Measurements from ENCODE around the gene MAP3K4.

Gene MAP3K4

DNA sequence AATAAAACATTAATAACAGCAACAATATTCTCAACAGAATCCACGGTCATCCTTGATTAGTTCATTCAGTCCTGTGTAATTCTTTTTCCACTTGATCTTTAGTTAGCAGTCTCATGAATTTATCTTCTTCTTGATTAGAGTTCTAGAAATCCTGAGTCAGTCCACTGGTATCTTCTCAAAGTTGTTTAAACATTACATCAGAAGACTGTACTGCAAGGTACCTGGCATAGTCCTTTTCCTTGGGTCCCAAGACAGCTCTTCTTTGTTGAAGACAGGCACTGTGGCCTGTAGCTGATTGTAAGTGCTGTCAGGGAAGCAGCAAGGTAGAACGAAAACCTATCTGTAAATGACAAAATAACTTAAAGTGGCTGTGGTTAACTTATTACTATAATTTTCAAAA is 11.8 kb downstream of the MAP3K4 start:
- no peak for DNase-seq

DNA sequence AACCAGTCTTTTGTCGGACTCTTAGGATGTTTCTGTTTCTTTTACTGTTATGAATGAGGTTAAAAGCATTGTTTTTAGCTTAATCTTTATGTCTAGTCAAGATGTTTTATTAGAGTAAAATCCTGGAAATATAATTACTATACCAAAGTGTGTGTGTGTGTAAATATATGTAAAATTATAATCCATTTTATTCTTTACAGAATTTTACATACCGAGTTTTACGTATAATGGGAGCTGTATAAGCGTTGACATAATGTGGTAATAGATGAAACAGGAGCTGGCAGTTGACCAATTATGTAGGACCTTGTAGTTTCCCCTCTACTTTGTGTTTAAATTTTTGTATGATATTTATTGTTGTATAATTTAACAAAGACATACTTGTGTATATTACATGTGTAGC is 16.7 kb downstream of the MAP3K4 start:
- no peak for DNase-seq

DNA sequence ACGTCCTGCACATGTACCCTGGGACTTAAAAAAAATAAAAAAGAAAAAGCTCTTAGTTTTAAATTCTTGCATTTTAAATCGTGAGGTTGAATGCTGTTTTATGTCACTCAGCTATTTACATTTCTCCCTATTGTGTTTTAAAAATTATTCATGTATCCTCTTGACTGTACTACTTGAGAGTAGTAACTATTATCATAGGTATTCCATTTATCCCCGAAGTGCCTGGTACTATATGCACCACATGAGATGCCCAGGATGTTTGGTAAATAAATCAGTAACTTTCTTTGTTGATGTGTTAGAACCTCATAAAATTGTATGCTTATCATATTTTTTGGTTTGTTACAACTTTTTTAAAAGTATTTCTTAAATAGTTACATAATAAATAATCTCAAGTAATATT is 18.4 kb downstream of the MAP3K4 start:
- no peak for DNase-seq

DNA sequence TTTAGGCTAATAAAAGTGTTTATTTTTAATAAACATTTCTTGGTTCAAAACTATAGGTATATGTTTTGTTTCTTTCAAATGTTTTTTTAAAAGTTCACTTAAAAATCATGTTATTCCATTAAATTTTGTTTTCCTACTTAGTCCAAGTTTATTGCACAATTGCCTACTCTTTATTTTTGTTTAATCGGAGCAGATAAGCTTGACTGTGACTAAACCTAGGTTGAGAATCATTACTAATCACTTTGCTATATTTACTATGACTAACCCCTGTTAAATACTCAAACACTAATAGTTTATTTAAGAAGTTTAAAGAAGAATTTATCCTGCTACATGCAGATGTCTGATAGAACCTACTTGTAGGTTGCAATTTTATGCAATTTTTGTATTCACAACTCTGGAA is 18.8 kb downstream of the MAP3K4 start:
- no peak for DNase-seq

DNA sequence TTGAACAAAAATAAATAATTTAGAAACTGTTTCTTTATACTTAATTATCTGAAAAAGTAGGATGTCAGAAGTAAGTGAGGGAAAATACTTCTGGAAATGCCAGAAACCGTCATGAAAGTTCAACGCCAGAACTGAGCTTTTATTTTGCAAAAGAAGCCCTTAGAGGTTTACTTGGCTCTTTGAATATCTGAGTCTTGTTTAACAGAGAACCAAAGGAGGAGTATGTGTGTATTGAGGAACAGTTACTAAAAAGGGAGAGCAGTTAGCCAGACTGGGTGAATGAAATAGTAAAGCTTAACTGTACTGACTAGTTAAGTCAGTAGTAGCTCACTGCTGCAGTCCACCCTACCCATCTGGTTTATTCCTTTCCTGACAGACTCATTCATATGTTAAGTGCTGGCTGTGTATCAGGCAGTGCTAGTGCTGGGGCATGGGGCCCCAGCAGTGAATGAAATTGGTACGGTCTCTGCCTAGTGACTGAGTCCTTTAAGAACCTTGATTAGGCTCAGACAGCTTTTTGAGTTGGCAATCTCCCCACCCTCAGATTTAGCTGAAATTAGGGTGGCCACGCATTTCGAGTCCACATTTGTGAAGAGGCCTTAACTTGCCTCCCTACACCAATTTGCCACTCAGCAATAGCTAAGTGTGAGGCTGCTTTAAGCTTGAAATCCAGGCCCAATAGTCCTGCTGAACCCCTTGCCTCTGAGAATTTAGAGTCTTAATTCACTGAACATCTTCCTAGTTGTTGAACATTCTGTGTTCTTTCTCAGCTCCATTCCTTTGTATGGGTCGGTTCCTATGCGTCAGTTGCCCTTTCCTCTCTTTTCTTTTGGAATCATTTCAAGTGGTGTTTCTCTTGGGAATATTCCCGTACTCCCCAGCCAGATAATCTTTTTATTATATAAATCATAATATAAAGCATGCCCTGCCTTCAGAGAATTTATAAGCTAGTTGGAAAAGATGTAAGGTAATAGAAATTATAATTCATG is 20.2 kb downstream of the MAP3K4 start:
- DNase-seq, result no peak

DNA sequence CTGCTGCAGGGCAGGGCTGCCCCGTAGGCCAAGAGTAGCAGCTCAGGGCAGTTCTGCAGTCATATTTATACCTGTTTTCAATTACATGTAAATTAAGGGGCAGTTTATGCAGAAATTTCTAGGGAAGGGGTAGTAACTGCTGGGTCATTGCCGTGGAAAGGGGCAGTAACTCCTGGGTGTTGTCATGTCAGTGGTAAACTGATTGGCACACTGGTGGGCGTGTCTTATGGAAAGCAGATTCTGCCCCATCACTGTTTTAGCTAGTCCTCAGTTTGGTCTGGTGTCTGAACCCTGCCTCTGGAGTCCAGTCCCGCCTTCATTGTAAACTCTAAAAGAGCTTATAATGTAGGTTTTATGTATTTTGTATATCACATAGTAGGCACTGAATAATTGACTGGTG is 22.1 kb downstream of the MAP3K4 start:
- DNase-seq, result no peak

DNA sequence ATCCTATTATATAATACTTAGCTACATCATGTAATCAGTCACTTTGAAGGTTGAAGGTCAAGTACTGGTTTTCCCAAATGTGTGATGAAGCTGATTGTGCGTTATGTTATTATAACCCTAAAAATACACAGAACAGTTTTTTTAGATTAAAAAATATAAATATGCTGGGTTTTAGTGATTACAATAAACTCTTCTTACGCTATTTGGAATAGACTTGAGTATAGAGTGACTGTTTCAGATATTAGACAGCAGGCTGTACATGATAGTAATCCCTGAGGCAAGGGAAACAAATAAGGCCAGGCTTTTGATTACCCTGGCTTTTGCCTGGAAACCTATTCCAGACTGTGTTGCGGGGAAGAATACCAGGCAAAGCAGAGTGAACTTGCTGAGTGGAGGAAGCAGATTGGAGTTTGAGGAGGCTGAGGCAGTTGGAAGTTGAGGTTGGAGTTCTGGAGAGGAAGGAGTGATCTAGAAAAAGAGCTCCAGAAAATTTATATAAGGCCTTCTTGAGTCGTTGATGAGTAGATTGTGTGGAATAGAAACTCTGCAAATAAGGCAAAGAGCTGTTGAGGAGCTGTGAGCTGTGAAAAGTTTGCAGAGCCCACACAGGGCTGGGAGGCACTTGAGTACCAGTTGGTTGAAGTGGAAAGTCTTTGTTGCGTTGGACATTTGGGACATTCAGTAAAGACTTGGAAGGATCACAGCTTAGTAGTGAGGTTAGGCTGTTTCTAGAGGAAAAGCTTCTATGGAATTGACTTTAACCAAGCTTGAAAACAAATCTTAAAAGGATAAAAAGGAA is 26.4 kb downstream of the MAP3K4 start:
- DNase-seq, result no peak

DNA sequence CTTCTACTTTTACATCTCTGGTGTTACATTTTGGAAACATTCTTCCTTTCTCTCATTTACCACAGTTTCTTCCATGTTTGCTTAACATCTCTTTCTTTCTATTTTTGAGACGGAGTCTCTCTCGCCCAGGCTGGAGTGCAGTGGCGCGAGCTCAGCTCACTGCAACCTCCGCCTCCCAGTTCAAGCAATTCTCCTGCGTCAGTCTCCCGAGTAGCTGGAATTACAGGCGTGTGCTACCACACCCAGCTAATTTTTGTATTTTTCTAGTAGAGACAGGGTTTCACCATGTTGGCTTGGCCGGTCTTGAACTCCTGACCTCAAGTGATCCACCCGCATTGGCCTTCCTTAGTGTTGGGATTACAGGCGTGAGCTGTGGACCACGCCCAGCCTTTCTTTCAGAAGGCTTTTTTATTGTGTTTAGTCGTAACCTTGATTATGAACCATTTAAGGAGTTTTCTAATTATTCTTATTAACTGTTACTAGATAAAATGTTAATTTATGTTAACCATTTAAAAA is 27.8 kb downstream of the MAP3K4 start:
- DNase-seq, result no peak

DNA sequence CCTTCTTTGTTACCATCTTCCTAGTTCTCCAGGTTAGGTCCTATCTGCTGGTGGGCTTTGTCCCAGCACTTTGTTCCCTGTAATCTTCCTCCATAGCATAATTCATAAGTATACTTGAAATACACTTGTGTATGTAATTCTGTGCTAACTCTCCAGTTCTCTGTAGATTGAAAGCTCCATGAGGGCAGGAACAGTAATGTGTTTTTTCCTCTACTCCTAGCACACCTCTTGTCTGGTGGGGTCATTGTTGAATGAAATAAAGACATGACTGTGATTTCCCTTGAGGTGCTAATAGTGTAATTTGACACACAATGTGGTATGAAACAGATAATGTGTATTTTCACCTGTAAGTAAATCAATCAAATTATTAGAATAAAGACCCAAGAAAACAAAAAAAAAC is 30.0 kb downstream of the MAP3K4 start:
- no peak for DNase-seq

DNA sequence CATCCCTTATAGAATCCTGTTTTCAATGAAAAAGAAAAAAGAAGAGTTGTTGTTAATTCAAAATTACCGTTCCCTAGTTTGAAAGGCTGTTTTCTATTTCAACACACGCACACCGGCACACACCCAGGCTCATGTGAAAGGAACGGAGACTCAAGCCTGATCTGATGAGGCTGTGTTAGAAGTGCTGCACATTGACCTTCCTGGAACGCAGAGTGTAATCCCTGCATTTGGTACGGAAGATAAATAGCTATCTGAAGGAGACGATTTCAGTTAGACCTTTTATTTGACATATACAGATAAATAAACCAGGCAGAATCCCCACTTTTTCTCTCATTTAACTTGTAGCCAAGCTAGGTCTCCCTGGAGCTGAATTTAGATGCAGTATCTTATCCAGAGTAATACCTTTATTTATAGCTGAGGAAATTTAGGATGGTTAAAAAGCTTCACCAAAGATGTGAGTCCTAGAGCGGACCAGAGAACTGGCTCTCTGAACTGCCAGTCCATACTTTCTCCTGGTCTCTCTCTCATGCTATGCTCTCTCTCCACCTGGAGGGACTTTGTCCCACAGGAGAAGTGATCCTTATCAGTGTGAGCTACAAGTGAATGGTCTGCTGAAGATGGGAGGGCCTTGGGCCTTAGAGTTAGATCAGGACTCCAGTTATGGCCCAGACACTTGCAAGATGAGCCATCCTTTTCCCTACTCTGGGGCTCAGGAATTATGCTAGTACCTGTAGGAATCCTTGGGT is 30.6 kb downstream of the MAP3K4 start:
- DNase-seq, result no peak

DNA sequence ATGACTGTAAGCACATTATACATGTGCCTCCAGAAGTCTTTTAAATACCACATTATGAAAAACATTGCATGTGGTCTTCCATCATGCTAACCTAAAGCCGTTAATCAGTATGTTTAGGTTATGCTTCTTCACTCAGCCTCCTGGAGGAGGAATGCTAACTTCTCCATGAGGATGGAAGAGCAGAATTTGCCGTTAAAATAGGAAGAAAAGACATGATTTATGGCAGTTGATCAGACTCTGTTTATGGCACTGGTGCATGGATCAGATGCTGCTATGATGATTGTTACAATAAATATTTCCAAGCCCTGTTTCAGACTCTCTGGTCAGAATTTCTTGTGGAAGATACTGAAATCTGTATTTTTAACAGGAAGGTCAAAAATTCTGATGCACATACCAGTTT is 31.7 kb downstream of the MAP3K4 start:
- DNase-seq, result no peak

DNA sequence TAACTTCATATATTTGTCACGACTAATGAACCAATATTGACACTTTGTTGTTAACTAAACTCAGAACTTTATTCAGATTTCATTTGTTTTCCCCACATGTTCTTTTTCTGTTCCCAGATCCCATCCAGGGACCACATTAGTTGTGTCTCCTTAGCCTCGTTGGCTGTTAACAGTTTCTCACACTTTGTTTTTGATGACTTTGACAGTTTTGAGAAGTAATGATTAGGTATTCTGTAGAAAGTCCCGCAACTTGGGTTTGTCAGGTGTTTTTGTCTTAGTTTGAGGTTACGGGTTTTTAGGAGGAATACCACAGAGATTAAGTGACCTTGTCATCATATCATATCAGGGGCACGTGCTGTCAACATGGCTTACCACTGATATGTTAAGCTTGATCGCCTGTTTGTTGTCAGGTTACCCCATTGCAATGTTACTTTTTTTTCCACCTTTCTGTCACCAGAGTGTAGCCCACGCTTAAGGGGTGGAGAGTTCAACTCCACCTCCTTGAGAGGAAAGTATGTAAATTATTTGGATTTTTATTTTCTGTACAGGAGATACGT is 32.9 kb downstream of the MAP3K4 start:
- no peak for DNase-seq

DNA sequence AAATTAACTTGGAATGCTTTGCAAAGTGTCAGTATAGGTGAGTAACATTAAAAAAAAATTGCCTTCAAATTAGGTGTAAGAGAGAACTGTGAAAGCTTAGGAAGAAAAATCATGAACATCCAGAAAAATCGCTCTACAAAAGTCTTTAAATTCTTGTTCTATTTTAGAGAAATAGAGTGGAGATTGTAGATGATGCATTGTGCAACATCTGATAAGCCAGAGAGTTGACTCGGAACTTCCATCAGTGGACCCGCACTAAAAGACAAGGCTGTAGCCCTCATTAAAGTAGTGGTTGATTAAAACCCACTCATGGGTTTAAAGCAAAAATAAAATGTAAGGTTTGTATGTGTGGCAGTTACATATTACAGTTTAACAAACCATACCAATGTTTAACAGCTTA is 35.8 kb downstream of the MAP3K4 start:
- no peak for DNase-seq

DNA sequence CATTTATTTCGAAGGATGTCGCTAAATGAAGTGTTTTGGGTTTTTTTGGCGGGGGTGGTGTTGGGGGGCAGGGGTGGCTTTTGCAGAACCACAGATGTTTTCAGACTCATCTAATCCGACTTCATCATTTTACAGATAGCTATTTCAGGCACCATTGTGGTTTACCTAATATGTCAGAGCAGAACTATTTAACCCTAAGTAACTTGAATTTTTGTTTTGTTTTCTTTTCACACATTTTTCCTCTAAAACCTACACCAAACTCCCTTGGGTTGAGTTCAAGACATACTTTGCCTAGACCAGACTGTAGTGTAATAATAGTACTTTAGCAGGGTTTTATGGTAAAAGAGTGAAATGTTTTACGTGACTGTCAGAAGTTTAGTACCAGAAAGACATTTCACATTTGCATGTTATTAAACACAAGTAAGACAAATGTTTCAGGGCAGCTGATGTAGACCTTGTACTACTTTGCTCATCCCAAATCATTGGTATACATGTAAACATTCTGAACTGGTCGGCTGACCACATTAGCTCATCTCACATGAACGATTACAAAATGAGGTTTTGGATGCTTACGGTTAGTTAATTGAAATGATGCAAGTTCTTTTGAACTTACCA is 37.7 kb downstream of the MAP3K4 start:
- DNase-seq, result no peak

DNA sequence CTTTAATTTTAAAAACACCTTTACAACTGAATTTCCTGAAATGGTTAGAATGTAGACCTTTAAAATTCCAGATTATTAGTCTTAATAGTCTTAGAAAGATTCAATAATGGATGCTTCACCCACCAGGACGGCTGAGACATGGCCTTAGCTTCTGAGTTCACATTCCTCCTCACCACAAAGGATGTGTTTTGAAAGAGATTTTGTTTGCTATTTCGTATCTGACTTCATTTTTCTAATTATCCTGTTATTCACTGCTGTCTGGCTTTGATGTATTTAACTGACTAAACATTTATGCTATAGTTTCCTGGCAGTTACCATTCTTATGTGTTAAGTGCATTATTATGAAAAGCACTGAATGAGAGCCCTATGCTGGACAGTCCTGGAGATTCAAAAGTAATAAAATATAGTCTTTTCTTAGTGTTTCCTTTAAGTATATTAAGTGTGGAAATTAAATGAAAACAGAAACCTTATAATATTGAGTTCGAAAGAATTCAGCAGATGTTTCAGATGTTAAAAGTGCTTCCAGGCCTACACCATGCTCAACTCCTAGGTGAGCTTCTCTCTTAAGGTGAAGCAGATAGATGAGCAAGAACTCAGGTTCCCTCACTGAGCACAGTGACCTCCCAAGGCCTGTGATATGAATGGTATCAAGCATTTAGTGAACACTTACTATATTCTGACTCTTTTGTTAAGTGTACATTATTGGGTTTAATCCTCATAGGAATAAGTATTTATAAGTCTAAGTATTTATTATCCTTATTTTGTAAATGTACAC is 40.3 kb downstream of the MAP3K4 start:
- no peak for DNase-seq

DNA sequence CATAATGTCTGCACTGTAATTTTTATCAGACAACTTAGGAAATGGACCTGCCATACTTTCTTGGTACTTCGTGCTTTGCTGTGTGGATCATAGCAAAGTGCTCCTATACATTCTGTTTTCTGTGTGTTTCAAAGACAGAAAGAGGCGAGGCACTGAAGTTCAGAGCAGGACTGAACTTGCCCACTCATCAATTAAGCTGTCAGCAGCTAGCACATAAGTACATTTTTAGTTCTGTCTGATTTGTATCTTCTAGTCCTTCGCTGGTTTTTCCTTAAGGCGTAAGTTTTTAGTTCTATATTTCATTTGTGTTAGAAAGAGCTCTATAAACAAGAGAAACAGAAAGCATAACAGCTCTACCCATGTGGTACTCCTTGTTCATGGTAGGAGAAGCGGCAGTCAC is 42.1 kb downstream of the MAP3K4 start:
- no peak for DNase-seq

DNA sequence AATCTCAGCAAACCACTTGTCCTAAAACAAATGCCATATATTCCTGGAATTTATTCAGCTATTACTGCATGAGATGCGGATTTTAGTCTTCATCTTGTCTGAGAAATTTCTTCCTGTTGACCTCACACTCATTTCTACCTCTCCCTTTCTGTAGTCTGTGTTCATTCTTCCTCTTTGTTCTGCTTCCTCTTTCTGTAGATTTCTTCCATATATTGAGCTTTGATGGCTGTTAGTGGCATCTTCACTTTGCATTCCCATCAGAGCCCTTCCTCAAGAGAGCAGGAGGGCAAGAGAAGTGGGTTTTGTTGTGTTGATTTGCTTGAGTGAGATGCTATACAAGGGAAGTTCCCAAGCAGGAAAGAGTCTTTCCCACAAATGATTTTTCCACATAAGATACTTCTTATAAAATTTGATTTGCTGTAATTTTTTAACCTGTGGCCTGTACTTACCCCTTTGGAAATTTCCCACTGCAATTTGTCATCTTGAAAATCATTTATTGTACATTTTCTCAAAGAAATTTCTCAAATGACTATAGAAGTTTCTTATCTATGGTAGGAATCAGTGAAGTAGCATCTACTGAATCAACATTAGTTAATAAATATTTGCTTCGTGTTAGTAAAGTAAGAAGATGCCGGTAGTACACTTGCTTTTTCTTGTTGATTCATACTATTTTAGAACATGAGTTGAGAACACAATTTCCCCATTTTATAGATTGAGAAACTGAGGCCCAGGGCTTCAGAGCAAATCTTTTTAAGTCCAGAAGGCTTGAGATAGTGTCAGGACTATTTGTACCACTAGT is 43.8 kb downstream of the MAP3K4 start:
- DNase-seq, result no peak

DNA sequence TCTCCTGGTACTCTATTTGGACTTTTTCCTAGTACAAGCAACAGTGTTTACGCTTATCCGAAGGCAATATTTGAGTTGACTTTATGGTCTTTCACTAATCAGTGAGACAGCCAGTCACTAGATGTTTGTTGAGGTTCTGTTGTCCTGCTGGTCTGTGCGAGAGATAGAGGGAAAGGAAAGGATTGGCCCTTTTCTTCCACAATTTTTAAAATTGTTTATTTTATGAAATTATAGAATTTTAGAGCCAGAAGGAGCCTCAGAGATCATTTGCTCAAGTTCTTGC is 44.4 kb downstream of the MAP3K4 start:
- DNase-seq, result no peak

DNA sequence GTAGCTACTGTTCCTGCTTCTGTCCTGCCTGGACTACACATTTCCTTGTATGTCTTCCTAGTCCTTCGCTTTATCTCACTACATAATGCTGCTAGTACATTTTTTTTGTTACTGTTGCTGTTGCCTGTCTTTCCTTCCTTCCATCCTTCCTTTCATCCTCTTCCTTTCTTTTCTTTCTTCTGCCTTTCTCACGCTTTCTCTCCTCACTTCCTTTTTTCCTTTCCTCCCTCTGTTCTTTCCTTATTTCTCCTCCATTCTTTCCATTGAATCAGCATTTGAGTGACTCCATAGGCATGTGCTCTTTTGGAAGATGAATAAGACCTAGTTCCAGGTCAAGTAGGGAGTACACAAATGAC is 46.3 kb downstream of the MAP3K4 start:
- DNase-seq, result no peak

DNA sequence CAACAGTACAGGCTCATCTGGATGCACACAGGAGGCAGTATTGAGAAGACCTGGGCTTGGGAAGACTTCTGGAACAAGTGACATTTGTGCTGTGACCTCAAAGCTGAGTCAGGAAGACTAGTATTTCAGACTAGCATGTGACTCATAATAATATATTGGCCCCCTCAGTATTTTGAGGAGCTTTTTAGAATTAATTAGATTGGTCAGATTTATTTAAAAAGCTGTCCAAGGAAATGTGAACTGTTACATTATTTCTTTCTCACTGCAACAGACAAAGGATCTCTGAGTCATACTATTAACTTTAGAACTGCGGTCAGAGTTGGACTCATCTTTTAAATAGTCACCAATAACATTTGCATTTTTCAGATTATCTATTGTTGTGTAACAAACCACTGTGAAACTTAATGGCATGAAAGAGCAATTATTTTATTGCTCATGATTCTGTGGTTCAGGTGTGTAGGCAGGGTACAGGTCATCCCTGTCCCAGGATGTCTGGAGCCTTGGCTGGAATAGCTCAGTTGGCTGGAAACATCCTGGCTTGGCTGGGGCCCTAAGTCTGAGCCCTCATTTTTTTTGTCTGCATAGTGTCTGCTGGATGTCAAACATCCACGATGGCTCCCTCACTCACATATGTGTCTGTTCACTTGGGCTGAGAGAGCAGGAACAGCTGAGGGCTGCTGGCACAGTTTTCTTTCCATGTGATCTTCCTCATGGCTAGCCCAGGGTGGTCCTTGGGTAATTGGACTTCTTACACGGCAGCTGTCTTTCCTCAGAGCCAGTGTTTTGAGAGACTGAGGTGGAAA is 46.9 kb downstream of the MAP3K4 start:
- DNase-seq, result no peak
